CD14-positive monocyte (primary cell): ENCODE data around the gene MYOC. TPM values are rescaled to one million over a fixed set of nuclear protein-coding genes. Genes with fewer than 3 reads are reported as not detected.
"Not testable (repeated sequence)": the region's sequence is repeated elsewhere in the genome, so short reads cannot be mapped to it uniquely, and the experiment has no call there.

ENCODE experiments used
- DNase-seq, 3 donors: peaks; one replicate each; pipeline ENCODE4 v3.0.0-alpha.2; 2011 to 2022
- H2AFZ ChIP-seq: 2 replicates; pipeline ENCODE4 v1.6.0; 2012; ENCODE audit warnings: mild to moderate bottlenecking, low read depth, low read length, inconsistent platforms; ENCODE audit not compliant: insufficient read depth, poor library complexity, severe bottlenecking
- H3K27ac ChIP-seq, 2 donors: 1 replicate in 1 of 2; 2 replicates in 1 of 2; pipeline ENCODE4 v1.5.1; 2012 to 2013; ENCODE audit warnings: low read length in 2 of 2, control low read depth in 1 of 2, inconsistent platforms in 1 of 2, low read depth in 1 of 2, mild to moderate bottlenecking in 1 of 2
- H3K27me3 ChIP-seq, 2 donors: one replicate each; pipeline versions ENCODE4 v1.6.0 to v1.6.1; 2011 to 2013; ENCODE audit warnings: low read length in 2 of 2; ENCODE audit not compliant: control insufficient read depth in 2 of 2, insufficient read depth in 2 of 2
- H3K36me3 ChIP-seq, 2 donors: replicated peaks in 1 of 2; 1 replicate in 1 of 2; 2 replicates in 1 of 2; pipeline versions ENCODE4 v1.5.1 to v1.6.1; 2012 to 2013; ENCODE audit warnings: low read length in 2 of 2, control low read depth in 1 of 2, inconsistent platforms in 1 of 2, mild to moderate bottlenecking in 1 of 2; ENCODE audit not compliant: insufficient read depth in 2 of 2, control insufficient read depth in 1 of 2
- H3K4me1 ChIP-seq, 2 donors: 1 replicate in 1 of 2; 2 replicates in 1 of 2; pipeline versions ENCODE4 v1.5.1 to v1.6.1; 2012 to 2013; ENCODE audit warnings: low read length in 2 of 2, control low read depth in 1 of 2, inconsistent platforms in 1 of 2, mild to moderate bottlenecking in 1 of 2, moderate library complexity in 1 of 2; ENCODE audit not compliant: insufficient read depth in 2 of 2, control insufficient read depth in 1 of 2
- H3K4me2 ChIP-seq: replicated peaks from 2 replicates; pipeline ENCODE3; 2012; ENCODE audit warnings: low read length, moderate library complexity, mild to moderate bottlenecking; ENCODE audit not compliant: poor library complexity, severe bottlenecking; ENCODE audit errors: extremely low read depth
- H3K4me3 ChIP-seq, 3 experiments: fragments of 200-600 bp in 1 of 3; sonication (generic) in 1 of 3; replicated peaks in 1 of 3; 1 replicate in 2 of 3; 2 replicates in 1 of 3; pipeline ENCODE4 v1.5.1; 2011 to 2013; ENCODE audit warnings: low read length in 3 of 3, mild to moderate bottlenecking in 3 of 3, control low read depth in 2 of 3, low read depth in 2 of 3, inconsistent platforms in 1 of 3, moderate library complexity in 1 of 3
- H3K79me2 ChIP-seq: 2 replicates; pipeline ENCODE4 v1.6.0; 2012; ENCODE audit warnings: mild to moderate bottlenecking, control low read depth, inconsistent platforms, low read length, moderate library complexity; ENCODE audit not compliant: insufficient read depth
- H3K9ac ChIP-seq: 2 replicates; pipeline ENCODE4 v1.6.0; 2017; ENCODE audit warnings: low read length, mild to moderate bottlenecking; ENCODE audit not compliant: insufficient read depth, poor library complexity, severe bottlenecking
- H3K9me3 ChIP-seq, 2 donors: replicated peaks in 1 of 2; 1 replicate in 1 of 2; 2 replicates in 1 of 2; pipeline versions ENCODE4 v1.5.1 to v1.6.1; 2012 to 2013; ENCODE audit warnings: low read length in 2 of 2, control low read depth in 1 of 2; ENCODE audit not compliant: control insufficient read depth in 1 of 2, insufficient read depth in 1 of 2
- H4K20me1 ChIP-seq: 2 replicates; pipeline ENCODE4 v1.6.0; 2012; ENCODE audit warnings: mild to moderate bottlenecking, low read length, control low read depth, moderate library complexity; ENCODE audit not compliant: insufficient read depth
- H3K27ac Mint-ChIP-seq, 7 donors: one replicate each; pipeline ENCODE4 v1.8.0; 2020; ENCODE audit warnings: mild to moderate bottlenecking in 7 of 7, mixed read lengths in 7 of 7, moderate library complexity in 6 of 7, inconsistent platforms in 2 of 7
- H3K27me3 Mint-ChIP-seq, 3 donors: one replicate each; pipeline ENCODE4 v1.8.0; 2021 to 2022; ENCODE audit warnings: low read depth in 3 of 3, mild to moderate bottlenecking in 3 of 3, mixed read lengths in 3 of 3, moderate library complexity in 3 of 3, inconsistent platforms in 1 of 3
- H3K36me3 Mint-ChIP-seq, 2 donors: one replicate each; pipeline ENCODE4 v1.8.0; 2020; ENCODE audit warnings: mixed read lengths in 2 of 2, inconsistent platforms in 1 of 2, mild to moderate bottlenecking in 1 of 2
- H3K4me1 Mint-ChIP-seq: one replicate; pipeline ENCODE4 v1.8.0; 2020; ENCODE audit warnings: mild to moderate bottlenecking, mixed read lengths
- H3K4me3 Mint-ChIP-seq, 2 donors: one replicate each; pipeline ENCODE4 v1.8.0; 2020; ENCODE audit warnings: mild to moderate bottlenecking in 2 of 2, mixed read lengths in 2 of 2, moderate library complexity in 1 of 2
- H3K9me3 Mint-ChIP-seq, 7 donors: one replicate each; pipeline ENCODE4 v1.8.0; 2020 to 2022; ENCODE audit warnings: mixed read lengths in 7 of 7, mild to moderate bottlenecking in 6 of 7, moderate library complexity in 6 of 7, inconsistent platforms in 2 of 7
- CTCF ChIP-seq: fragments of 200-600 bp; IDR thresholded peaks from one replicate; pipeline ENCODE4 v1.8.0; 2022; ENCODE audit warnings: antibody characterized with exemption, mild to moderate bottlenecking
- WGBS: methylation state at CpG from one replicate; pipeline ENCODE4 v1.1.5; 2013; ENCODE audit warnings: missing lambda C conversion rate; ENCODE audit not compliant: insufficient coverage; 5-methylcytosine and 5-hydroxymethylcytosine counted together
- intact Hi-C, 2 donors: fragments of 100-400 bp; cut with micrococcal nuclease; formaldehyde crosslinking; loops; one replicate each; pipeline versions ENCODE4 v1.15.0 to v1.15.1; 2023
- polyA plus RNA-seq, 3 donors: library from polyadenylated mRNA; depleted of rRNA in 1 of 3; unstranded in 2 of 3; stranded (reverse) in 1 of 3; fragments of 300-500 nt in 2 of 3; fragments of >200 nt in 1 of 3; fragmentation: Illumina TruSeq in 2 of 3; gene quantifications; 1 replicate in 2 of 3; 2 replicates in 1 of 3; pipeline ENCODE4 v1.2.3, GENCODE V29; 2012 to 2021

MYOC gene
- polyA plus RNA-seq, 3 donors = not detected

GRCh38 chr1:171663036-171663853 lies 10.8 kb upstream of the MYOC start:
- Mint-ChIP-seq H3K4me1 (no peaks in the 10 kb centered on the region), H3K4me3 (no peak overlapping the region), H3K27ac (no peak overlapping the region), H3K27me3 (peaks cover 0 to 3% (median 2%) of the 10 kb centered on the region in 3 donors), H3K36me3 (no peaks in the 10 kb centered on the region), H3K9me3 (peaks cover 0 to 2% (median 0%) of the 10 kb centered on the region in 7 donors)
- no peaks in the 10 kb centered on the region for H3K9me3 ChIP-seq
- no peak overlapping the region for H3K4me2 ChIP-seq
- no peak overlapping the region for H3K9ac ChIP-seq
- no peaks in the 10 kb centered on the region for H4K20me1 ChIP-seq
- intact Hi-C loops = no loop called here
- no peaks in the 10 kb centered on the region for H3K27me3 ChIP-seq
- H3K36me3 ChIP-seq = no peaks in the 10 kb centered on the region
- no peak for TF ChIP-seq CTCF
- no peak for DNase-seq
- no peaks in the 10 kb centered on the region for H3K79me2 ChIP-seq
- WGBS = 94% methylated on average over 3 of the region's 7 CpGs
- no peak overlapping the region for H3K4me3 ChIP-seq
- H2AFZ ChIP-seq = no peak overlapping the region
- H3K27ac ChIP-seq = no peak overlapping the region
- no peaks in the 10 kb centered on the region for H3K4me1 ChIP-seq

GRCh38 chr1:171661076-171661650 lies 8.7 kb upstream of the MYOC start:
- no peak overlapping the region for H3K9ac ChIP-seq
- H4K20me1 ChIP-seq = no peaks in the 10 kb centered on the region
- H3K27ac ChIP-seq = no peak overlapping the region
- H3K27me3 ChIP-seq = no peaks in the 10 kb centered on the region
- H3K4me2 ChIP-seq = no peak overlapping the region
- Mint-ChIP-seq H3K27me3 (peaks cover 0 to 5% (median 1%) of the 10 kb centered on the region in 3 donors), H3K27ac (no peak overlapping the region), H3K4me3 (peak overlapping the region in 1 of 2 donors; percentile 18), H3K9me3 (peaks cover 0 to 2% (median 0%) of the 10 kb centered on the region in 7 donors), H3K4me1 (no peaks in the 10 kb centered on the region), H3K36me3 (no peaks in the 10 kb centered on the region)
- intact Hi-C loops = no loop called here
- H3K4me3 ChIP-seq = no peak overlapping the region
- H3K4me1 ChIP-seq = no peaks in the 10 kb centered on the region
- no peaks in the 10 kb centered on the region for H3K79me2 ChIP-seq
- peak overlapping the region; percentile 15 for H2AFZ ChIP-seq
- no peak for DNase-seq
- 100% methylated on average over 1 of the region's 5 CpGs for WGBS
- no peak for TF ChIP-seq CTCF
- H3K9me3 ChIP-seq = no peaks in the 10 kb centered on the region
- H3K36me3 ChIP-seq = no peaks in the 10 kb centered on the region

- not testable (repeated sequence) for H3K36me3 ChIP-seq, H3K9ac ChIP-seq, H4K20me1 ChIP-seq, H3K4me2 ChIP-seq, H3K27ac ChIP-seq, H3K27me3 ChIP-seq, H3K4me3 ChIP-seq, H3K9me3 ChIP-seq, H3K9me3 Mint-ChIP-seq, H3K79me2 ChIP-seq, H3K36me3 Mint-ChIP-seq, H3K4me1 ChIP-seq, H3K27ac Mint-ChIP-seq, DNase-seq, H3K4me3 Mint-ChIP-seq, H2AFZ ChIP-seq
- WGBS = no CpG with 5 or more reads among the region's 9 CpGs
- intact Hi-C loops = loop anchor here in 1 of 2 donors (10.0 kb wide), 1 partner anchor 329 kb away; no protein-coding TSS in a partner anchor
- Mint-ChIP-seq H3K4me1 (peaks cover 12% of the 10 kb centered on the region), H3K27me3 (peaks cover 8 to 11% (median 10%) of the 10 kb centered on the region in 3 donors)
Measured at GRCh38 chr1:171656206-171656605, 3.7 kb upstream of the MYOC start.
